HEK293T (cell line): ENCODE results near the gene CFAP119.

Source experiments
- BHLHE40 ChIP-seq: fragments of 450-650 bp; IDR thresholded peaks from 2 replicates; pipeline ENCODE4 v1.6.1; 2016; ENCODE audit warnings: mild to moderate bottlenecking, moderate library complexity, borderline replicate concordance
- CTBP1 ChIP-seq: fragments of 450-650 bp; IDR thresholded peaks from 2 replicates; pipeline ENCODE4 v1.6.1; 2016; ENCODE audit warnings: borderline replicate concordance
- FOXK2 ChIP-seq: fragments of 450-650 bp; IDR thresholded peaks from 2 replicates; pipeline ENCODE4 v1.6.1; 2016; ENCODE audit warnings: mild to moderate bottlenecking
- SUZ12 ChIP-seq: fragments of 450-650 bp; IDR thresholded peaks from 2 replicates; pipeline ENCODE4 v1.6.1; 2016; ENCODE audit warnings: mild to moderate bottlenecking

GRCh38 chr16:30740364-30741251 is 21.3 kb downstream of the CFAP119 start:
- TF ChIP-seq BHLHE40 (no peak), FOXK2 (no peak), CTBP1 (no peak), SUZ12 (no peak)
